Measurements from ENCODE around the gene ZNF407.

GRCh38 chr18:74778191-74778847 is 180.6 kb downstream of the ZNF407 start:
- TF ChIP-seq, protein P1, sequence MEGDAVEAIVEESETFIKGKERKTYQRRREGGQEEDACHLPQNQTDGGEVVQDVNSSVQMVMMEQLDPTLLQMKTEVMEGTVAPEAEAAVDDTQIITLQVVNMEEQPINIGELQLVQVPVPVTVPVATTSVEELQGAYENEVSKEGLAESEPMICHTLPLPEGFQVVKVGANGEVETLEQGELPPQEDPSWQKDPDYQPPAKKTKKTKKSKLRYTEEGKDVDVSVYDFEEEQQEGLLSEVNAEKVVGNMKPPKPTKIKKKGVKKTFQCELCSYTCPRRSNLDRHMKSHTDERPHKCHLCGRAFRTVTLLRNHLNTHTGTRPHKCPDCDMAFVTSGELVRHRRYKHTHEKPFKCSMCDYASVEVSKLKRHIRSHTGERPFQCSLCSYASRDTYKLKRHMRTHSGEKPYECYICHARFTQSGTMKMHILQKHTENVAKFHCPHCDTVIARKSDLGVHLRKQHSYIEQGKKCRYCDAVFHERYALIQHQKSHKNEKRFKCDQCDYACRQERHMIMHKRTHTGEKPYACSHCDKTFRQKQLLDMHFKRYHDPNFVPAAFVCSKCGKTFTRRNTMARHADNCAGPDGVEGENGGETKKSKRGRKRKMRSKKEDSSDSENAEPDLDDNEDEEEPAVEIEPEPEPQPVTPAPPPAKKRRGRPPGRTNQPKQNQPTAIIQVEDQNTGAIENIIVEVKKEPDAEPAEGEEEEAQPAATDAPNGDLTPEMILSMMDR (IDR thresholded peaks at IDR 0.05): no peak
- TF ChIP-seq POLR2A (IDR thresholded peaks at IDR 0.05): no peak

Measured in adrenal gland (tissue), 5 donors.